ENCODE measurements around the gene REG3G.
"Not testable (repeated sequence)": the region's sequence is repeated elsewhere in the genome, so short reads cannot be mapped to it uniquely, and the experiment has no call there.

Gene REG3G

DNA sequence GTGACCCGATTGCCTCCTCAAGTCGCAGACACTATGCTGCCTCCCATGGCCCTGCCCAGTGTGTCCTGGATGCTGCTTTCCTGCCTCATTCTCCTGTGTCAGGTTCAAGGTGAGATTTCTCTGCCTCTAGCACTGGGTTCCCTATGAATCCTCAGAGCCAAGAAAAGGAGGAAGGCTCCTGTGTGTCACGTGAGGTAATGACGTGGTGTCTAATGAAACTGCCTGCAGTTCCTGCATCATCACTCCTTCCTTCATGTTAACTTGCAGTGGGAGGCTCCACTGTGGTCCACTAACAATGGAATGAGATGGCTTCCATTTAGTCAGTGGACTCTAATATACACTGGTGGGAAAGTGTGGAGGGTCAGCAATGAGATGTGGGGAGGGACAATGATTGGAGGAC is 559 bp downstream of the REG3G start:
- DNase-seq = no peak

DNA sequence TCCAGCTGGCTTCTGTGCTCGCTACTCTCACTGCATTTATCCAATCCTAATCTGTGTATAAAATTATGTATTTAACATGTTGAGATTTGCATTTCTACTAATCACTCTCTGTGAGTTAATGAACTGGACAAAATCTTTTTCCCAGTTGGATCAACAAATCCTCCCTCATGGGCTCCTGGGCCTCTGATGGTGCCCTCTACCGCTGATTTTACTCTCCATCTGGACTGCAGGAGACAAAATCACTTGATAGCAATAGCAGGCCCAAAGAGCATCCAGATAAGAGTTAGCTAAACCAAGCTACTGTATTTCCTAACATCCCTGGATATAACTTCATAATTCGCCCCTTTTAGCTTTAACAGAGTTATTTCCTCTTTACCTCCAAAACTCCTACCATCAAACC is 14.4 kb downstream of the REG3G start:
- DNase-seq = no peak

DNA sequence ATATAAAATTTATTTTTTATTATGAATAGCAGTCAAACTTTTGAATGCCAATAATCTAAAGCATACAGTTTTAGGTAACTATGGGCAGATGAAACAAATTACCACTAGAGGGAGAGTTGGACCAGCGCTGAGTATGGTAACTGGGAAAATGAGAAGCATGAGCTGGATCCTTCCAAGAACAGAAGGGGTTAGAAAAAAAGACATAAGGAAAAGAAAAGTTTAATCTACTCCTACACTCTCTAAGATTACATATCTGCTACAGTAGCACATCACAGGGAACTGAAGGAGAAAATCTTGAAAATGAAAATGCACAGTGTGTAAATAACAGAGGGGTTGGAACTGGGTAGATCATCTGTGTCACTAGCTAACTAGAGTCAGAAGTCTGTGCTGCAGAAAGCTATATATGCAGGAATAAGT is 15.5 kb downstream of the REG3G start:
- no peak for DNase-seq

DNA sequence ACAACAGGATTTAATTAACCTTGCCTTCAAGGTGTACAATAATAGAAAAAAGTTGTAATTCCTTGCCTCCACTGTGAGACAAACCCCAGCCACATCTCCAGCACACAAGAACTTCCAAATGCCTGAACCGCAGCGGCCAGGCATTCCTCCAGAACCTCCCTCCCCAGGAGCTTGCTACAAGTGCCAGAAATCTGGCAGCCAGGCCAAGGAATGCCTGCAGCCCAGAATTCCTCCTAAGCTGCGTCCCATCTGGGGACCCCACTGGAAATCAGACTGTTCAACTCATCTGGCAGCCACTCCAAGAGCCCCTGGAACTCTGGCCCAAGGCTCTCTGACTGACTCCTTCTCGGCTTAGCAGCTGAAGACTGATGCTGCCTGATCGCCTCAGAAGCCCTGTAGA is 28.0 kb downstream of the REG3G start:
- not testable (repeated sequence) for DNase-seq

DNA sequence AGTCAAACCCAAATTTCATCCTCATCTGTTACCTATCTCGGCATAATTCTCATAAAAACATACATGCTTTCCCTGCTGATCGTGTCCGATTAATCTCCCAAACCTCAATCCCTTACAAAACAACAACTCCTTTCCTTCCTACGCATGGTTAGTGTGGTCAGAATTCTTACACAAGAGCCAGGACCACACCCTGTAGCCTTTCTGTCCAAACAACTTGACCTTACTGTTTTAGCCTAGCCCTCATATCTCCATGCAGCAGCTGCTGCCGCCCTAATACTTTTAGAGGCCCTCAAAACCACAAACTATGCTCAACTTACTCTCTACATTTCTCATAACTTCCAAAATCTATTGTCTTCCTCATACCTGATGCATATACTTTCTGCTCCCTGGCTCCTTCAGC is 29.3 kb downstream of the REG3G start:
- DNase-seq = not testable (repeated sequence)

DNA sequence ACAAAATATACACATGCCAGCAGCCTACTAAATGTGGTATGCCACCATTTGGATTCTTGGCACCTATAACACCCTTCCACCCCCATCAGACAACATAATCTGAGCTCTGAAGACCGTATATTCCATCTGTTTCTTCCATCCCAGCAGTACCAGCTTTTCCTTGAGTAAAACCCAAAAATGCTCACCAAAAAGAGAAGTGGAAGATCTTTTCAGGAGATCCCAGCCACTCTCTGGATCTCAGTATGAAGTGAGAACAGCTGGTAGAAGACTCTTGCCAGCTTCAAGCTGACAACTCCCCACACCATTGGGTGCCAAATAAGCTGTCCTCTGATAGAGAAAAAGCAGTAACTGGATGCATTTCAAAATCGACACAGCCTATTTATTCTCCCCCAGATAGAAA is 39.7 kb downstream of the REG3G start:
- no peak for DNase-seq

DNA sequence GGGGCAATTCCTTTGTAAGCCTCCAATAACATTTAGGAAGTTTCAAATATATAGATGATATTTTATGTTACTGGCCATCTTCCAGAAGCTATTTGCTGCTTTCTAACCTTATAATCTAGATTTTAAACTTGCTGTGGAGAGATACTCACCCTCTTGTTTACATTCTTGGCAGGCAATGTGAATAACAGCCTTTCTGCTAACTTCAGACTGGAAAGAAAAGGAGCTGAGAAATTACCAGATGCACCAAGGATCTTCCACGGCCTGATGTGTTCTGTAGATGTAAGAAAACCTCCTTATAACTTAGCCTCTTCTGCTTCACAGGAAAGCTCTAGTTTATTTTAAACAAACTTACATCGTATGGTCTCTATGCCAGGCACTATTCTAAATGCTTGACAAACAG is 45.6 kb downstream of the REG3G start:
- DNase-seq = no peak
